ENCODE results near the gene MAST3. TPM values are rescaled to one million over a fixed set of nuclear protein-coding genes. Genes with fewer than 3 reads are reported as not detected.
"Not testable (repeated sequence)": the region's sequence is repeated elsewhere in the genome, so short reads cannot be mapped to it uniquely, and the experiment has no call there.

The MAST3 gene
- total RNA-seq, 2 donors from 2014 or later = 5.8 to 7.5 TPM

GRCh38 chr19:18155095-18156087, 57.8 kb downstream of the MAST3 start:
- no peaks in the 10 kb centered on the region for H3K27me3 ChIP-seq
- peak overlapping the region in 1 of 2 donors; percentile 79 for H3K27ac ChIP-seq
- H3K36me3 ChIP-seq = no peaks in the 10 kb centered on the region
- no peak for DNase-seq (ENCODE audit: low spot score)
- TF ChIP-seq CTCF (IDR thresholded peaks at IDR 0.05) = no peak
- peaks cover 0 to 35% of the 10 kb centered on the region in 2 donors for H3K4me1 ChIP-seq
- no peaks in the 10 kb centered on the region for H3K9me3 ChIP-seq
- H3K4me3 ChIP-seq = no peak overlapping the region

- DNase-seq (ENCODE audit: low spot score) = no peak
- Histone ChIP-seq H3K9me3 (no peaks in the 10 kb centered on the region), H3K36me3 (no peaks in the 10 kb centered on the region), H3K27ac (peak overlapping the region; percentile 72 to 79), H3K4me3 (no peak overlapping the region), H3K4me1 (peaks cover 0 to 42% of the 10 kb centered on the region in 2 donors), H3K27me3 (no peaks in the 10 kb centered on the region)
- TF ChIP-seq CTCF (IDR thresholded peaks at IDR 0.05) = no peak
Observed at GRCh38 chr19:18156268-18156667, 58.7 kb downstream of the MAST3 start.

GRCh38 chr19:18156841-18157464, 59.4 kb downstream of the MAST3 start:
- Histone ChIP-seq H3K4me1 (peaks cover 0 to 48% of the 10 kb centered on the region in 2 donors), H3K36me3 (no peaks in the 10 kb centered on the region), H3K4me3 (no peak overlapping the region), H3K27me3 (no peaks in the 10 kb centered on the region), H3K9me3 (no peaks in the 10 kb centered on the region), H3K27ac (peak overlapping the region; percentile 72 to 79)
- TF ChIP-seq CTCF (IDR thresholded peaks at IDR 0.05) = no peak
- peak; percentile 81 for DNase-seq (ENCODE audit: low spot score)

- Histone ChIP-seq H3K4me3 (no peak overlapping the region), H3K36me3 (peaks cover under 1% of the 10 kb centered on the region), H3K27ac (peak overlapping the region; percentile 72 to 79), H3K9me3 (no peaks in the 10 kb centered on the region), H3K27me3 (no peaks in the 10 kb centered on the region), H3K4me1 (peaks cover 0 to 49% of the 10 kb centered on the region in 2 donors)
- no peak for DNase-seq (ENCODE audit: low spot score)
- no peak for TF ChIP-seq CTCF (IDR thresholded peaks at IDR 0.05)
Observed at GRCh38 chr19:18157465-18158063, 60.0 kb downstream of the MAST3 start.

- H3K27me3 ChIP-seq = no peaks in the 10 kb centered on the region
- peaks cover 10% of the 10 kb centered on the region for H3K36me3 ChIP-seq
- no peaks in the 10 kb centered on the region for H3K9me3 ChIP-seq
- no peak overlapping the region for H3K4me3 ChIP-seq
- DNase-seq (ENCODE audit: low spot score) = no peak
- H3K27ac ChIP-seq = no peak overlapping the region
- TF ChIP-seq CTCF (IDR thresholded peaks at IDR 0.05) = no peak
- peaks cover 0 to 48% of the 10 kb centered on the region in 2 donors for H3K4me1 ChIP-seq
Observed at GRCh38 chr19:18158467-18158866, 60.9 kb downstream of the MAST3 start.

- not testable (repeated sequence) for DNase-seq (ENCODE audit: low spot score); H3K4me3 ChIP-seq; H3K27me3 ChIP-seq; H3K27ac ChIP-seq; H3K9me3 ChIP-seq
- Histone ChIP-seq H3K4me1 (peaks cover 0 to 41% of the 10 kb centered on the region in 2 donors), H3K36me3 (peaks cover 10% of the 10 kb centered on the region)
Observed at GRCh38 chr19:18159059-18159616, 61.6 kb downstream of the MAST3 start.

All from right atrium auricular region (tissue), 2 donors.